ENCODE results near the gene BGN.

The BGN gene

DNA sequence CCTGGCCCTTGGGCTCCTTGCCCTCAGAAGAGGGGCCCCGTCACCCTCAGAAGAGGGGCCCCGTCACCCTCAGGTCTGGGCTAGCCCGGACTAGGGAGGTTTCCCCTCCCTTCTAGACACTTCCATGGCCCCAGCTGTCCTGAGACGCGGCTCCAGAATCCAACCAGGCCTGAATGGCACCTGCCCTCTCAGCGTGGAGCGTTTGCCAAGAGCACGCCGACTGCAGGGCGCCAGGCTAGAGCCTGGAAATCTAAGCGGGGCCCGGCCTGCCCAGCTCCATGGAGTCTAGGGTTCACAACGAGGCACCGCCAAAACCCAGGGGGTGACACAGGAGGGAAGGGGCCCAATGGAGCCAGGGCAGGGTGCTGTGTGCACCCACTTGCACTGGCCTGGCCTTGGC, 14.8 kb downstream of the BGN start:
- ATAC-seq: no peak

DNA sequence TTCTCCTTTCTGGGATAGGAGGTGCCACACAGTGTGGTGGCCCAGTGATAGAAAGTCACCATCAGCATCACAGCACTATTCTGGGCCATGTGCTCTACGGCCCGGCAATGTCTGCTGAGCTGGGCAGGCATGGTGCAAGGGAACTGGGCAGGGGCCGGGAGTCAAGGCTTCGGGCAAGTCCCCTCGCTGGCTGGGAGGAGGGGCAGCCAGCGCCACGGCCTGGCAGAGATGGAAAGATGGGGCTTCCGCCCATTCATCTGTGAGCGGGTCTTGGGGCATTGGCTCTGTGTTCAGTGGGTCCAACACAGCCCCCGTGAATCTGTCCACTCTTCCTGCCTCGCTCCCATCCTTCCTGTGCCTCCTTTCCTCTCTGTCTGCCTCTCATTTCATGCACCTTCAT, 15.6 kb downstream of the BGN start:
- ATAC-seq: no peak

DNA sequence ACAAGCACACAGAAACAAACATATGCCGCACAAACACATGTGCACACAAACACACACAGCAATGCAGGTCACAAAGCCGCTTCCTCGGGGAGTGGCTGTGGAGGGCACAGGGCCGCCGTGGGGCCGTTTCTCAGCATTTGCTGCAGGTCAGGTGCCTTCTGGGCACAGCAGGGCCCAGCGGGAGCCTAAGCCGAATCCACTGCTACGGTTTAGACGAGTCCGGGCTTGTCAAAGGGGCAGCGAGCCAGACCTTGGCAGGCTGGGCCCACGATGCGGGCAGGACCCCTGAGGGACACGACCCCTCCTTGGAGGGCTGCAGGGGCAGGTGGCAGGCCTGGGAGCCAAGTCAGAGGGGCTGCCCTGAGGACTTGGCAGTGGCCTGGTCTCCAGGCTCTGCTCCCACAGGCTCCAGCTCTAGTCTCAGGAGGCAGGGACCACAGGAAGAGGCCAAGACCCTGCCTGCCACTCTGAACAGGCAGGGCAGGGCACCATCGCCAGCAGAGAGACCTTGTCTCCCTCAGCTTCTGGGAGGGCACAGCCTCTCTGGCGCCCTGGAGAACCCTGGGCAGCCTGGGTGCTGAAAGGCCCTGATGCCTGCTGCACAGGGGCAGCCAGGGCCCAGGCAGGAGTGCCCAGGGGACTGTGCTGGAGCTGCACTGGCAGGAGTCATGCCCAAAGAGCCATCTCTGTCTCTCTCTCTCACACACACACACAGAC, 17.2 kb downstream of the BGN start:
- no peak for ATAC-seq

DNA sequence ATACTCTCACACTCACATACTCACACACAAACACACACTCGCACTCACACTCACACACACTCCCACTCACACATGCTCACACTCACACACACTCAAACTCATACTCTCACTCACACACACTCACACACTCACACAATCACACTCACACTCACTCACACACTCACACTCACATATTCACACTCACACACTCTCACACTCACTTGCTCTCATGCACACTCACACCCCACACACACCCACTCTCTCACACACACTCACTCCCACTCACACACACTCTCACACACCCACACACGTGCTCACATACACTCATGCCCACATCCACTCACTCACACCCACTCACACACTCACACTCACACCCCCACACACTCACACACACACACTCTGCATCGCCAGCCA, 17.7 kb downstream of the BGN start:
- no peak for ATAC-seq

- ATAC-seq: no peak
Observed at GRCh38 chrX:153513265-153513664, 18.5 kb downstream of the BGN start.

DNA sequence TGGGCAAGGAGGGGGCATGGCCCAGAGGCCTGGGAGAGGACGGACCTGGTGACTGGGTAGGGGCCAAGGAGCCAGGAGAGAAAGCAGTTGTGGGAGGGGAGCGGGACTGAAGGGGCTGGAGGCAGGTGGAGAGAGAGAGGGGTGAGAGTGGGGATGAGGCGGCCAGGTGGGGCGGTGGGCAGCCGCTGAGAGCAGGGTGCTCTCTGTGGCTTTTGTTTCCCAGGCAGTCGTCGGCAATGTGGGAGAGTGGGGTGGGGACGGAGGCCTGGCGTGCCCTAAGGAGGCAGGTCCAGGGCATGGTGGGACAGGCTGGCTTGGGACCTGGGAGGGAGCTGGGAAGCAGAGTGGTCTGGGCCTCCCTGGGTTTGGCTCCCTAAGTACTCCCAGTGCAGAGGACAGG, 19.5 kb downstream of the BGN start:
- no peak for ATAC-seq

- no peak for ATAC-seq
Observed at GRCh38 chrX:153515435-153515834, 20.7 kb downstream of the BGN start.

- ATAC-seq: no peak
Observed at GRCh38 chrX:153516073-153516472, 21.3 kb downstream of the BGN start.

DNA sequence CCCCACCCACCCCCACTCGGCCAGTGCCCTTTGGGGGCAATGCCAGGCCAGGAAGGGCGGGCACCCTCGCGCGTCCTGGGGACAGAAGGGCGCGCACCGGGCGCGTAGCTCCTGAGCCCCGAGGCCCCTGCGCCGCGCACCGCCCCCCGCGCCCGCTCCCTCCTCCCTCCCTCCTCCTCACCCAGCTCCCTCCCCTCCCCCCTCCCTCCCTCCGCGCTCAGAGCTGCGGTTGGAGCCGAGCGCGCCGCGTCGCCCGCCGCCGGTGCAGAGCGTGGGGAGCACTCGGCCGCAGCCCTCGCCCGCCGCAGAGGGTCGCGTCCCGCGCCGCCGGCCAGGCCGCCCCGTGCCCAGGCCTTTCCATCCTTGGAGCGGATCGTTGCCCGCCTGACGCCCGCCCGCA, 22.6 kb downstream of the BGN start, which contains the start of gene ATP2B3:
TSS of gene ATP2B3 (plus strand) at position 220 of the 400 bp plus-strand sequence. CDS start 18,606 bp downstream, outside the sequence.
- no peak for ATAC-seq

DNA sequence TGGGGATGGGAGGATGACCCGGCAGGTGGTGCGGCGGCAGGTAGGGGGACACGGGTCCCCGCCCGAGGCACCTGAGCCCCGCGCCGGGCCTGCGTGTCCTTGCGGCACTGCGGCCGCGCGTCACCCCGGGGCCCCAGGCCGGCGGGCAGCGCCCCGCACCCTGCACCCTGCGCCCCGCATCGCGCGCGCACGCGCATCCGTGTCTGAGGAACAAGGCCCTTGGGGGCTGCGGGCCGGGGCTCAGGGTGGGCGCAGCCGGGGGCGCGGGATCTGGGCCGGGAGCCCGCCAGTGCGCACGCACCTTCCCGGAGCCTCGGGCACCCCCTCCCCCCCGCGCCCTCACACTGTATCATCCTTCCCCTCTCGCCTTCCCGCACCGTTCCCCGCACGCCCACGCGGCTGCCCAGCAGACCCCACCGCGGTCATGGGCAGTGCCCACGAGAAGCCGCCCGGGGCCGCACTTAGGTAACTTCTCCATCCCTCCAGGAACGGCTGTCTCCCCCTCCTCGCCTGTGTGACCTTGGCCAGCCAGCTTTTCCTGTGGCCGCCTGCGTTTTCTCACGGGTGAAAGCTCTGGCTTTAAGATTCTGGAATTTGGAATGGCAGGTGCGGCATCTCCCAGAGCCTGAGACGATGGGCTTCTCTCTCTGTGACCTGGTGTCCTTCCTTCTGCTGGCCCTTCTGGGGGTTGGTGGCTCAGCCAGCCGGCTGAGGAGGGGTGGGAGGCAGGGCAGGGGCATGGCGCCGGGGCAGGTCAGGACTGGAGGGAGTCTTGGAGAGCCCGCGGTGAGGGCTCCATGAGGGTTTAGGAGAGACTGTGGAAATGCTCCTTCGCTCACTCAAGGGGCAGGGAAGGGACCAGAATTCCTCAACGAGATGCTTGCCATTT, 23.4 kb downstream of the BGN start:
- ATAC-seq: no peak

DNA sequence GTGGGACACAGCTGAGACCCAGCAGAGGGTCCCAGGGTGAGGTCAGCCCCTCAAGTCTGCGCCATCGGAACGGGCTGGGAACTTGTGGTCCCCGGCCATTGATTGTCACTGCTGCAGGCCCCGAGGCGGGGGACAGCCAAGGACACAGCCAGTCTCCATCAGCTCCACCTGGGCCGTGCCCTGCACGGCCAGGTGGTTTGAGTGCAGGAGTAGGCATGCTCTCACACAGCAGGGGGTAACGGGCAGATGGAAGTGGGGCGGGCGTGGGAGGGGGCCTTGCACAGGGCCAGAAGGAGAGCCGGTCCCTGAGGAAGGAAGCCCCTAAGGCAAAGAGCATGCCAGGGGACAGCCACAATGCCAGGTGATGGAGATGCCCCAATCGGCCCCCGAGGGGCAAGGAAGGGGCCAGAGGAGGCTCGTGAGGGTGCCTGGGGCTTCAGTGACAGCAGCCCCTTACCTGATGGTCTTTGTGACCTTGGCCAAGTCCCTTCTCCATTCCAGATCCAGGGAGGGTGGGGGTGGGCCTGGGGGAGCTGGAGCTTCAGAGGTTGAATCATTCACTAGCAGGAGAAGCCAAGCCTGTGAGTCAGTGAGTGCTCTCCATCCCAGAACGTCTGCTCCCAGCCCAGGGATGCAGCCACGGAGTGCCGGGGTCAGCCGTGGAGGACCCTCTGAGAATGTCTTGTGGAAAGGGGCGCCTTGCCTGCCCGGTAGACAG, 24.9 kb downstream of the BGN start:
- no peak for ATAC-seq

DNA sequence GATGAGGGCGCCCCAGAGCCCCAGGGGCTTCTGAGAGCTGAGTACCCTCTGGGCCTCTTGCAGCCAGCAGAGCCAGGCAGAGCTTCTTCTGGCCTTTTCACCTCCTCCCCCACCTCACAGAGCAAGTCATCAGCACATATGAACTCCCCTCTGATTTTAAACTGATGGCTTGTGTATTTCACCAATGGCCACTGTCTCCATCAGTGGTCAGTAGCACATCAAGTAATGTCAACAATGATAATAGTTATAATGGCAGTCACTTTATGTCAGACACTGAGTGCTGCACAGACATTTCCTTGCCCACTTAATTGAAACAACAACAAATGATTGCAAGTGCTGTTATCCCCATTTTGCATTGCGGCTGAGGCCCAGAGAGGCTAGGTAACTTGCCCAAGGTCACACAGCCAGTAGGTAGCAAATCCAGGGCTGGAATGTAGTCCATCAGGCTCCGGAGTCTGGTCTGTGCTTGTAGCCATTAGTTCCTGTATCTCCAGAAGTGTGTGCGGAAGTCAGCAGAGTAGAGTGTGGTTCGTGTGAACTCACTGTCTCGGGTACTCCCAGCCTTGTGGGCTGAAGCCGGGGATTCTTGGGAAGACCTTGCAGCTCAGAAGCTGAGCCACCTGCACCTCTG, 25.6 kb downstream of the BGN start:
- no peak for ATAC-seq

GRCh38 chrX:153521034-153521433, 26.3 kb downstream of the BGN start:
- ATAC-seq: no peak

DNA sequence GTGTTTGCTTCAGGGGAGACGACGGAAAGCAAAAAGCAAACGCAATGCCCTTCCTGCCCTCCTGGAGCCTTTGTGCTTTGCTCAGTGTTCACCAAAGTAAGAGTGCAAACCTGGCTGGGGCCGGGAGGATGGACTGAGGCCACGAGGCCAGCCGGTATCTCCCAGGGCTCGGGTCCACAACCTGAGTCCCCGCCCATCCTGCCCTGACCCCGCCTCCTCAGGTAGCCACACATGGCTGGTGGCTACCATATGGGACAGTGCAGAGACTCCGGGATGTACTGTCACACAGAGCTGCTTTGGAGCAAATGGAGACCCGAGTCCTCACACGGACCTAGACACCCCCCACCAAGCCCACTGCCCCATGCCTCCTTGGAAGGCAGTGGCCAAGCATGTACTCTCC, 27.5 kb downstream of the BGN start:
- no peak for ATAC-seq

DNA sequence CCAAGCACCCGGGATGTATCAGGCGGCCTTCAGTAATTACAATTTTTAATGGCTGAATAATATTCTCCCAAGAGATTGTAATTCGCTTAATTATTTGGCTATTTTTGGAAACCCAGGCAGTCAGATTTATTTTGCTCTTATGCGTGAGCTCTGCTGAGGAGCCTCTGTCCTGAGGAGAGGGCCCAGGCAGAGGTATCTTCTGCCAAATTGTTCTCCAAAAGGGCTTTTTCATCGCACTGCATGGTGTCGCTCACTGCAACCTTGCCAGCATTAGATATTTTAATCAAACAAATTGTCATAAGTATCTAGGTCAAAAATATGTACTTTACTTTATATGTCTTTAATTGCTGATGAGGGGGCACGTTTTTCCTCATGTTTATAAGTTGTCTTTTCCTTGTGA, 28.5 kb downstream of the BGN start:
- ATAC-seq: no peak

DNA sequence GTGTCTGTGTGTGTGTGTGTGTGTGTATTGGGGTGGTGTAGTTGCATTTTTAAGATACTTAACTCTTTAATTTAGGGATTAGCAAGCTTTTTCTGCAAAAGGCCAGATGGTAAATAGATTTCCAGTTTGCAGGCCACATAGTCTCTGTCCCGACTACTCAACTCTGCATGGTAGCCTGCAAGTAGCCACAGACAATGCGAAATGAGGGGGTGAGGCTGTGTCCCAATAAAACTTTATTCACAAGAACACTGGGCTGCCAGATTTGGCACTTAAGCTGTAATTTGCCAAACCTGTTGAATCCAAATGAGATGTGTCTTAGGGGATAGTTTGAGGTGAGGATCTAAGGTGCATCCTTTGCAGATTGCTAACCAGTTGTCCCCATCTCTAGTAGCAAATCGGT, 29.5 kb downstream of the BGN start:
- ATAC-seq: no peak

GRCh38 chrX:153525451-153525850, 30.7 kb downstream of the BGN start:
- no peak for ATAC-seq

- no peak for ATAC-seq
Observed at GRCh38 chrX:153526042-153526441, 31.3 kb downstream of the BGN start.

GRCh38 chrX:153526801-153527200, 32.0 kb downstream of the BGN start:
- ATAC-seq: no peak

DNA sequence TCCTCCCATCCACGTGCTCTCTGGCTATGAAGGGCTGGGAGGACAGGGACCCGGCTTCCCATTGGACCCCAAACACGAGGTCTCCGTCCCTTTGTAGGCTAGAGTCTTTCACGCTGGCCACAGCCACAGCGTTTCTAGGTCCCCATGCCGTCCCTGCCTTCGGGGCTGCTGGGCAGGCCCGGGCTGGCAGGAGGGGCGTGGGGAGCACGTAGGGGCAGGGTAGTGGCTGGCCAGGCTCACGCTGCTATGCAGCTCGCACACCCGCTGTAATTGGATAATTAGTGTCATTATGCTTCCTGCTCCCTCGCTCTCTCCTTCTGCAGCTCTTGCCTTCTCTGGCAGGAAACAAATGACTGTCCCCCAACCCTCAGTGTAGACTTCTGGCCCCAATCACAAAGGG, 32.4 kb downstream of the BGN start:
- no peak for ATAC-seq

- no peak for ATAC-seq
Observed at GRCh38 chrX:153530411-153531129, 35.8 kb downstream of the BGN start.

DNA sequence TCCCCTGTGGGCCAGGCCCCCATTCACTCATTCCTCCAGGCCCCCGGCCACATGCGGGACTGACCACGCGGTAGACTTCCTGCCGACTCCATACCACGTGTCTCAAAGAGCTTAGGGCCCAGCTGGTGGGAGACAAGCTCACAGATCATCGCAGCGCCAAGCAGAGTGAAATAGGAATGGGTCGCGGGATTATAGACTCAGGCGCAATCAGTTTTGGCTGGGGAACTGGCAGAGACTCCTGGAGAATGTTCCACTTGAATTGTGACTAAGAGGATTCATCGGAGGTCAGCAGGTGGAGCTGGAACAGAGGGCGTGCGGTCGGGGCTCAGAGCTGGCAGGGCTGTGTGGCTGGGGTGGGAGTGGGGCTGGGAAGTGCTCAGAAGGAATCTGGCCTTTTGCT, 38.3 kb downstream of the BGN start:
- ATAC-seq: no peak
